GM19099 (cell line): ENCODE measurements around the gene C20orf204.

ENCODE experiments used
- POLR2A ChIP-seq: IDR thresholded peaks from 3 replicates; pipeline ENCODE4 v1.6.1; 2011; ENCODE audit warnings: low read depth; ENCODE audit not compliant: insufficient read length; ENCODE audit errors: extremely low read depth

C20orf204 gene

GRCh38 chr20:64035933-64036345 is at the start of gene C20orf204:
TSS of gene C20orf204 (plus strand) at chr20:64036182. CDS start at chr20:64036324, 142 bp downstream.
- TF ChIP-seq POLR2A: peak; percentile 0

- no peak for TF ChIP-seq POLR2A
Observed at GRCh38 chr20:64000906-64001305, 35.1 kb upstream of the C20orf204 start.

- no peak for TF ChIP-seq POLR2A
Observed at GRCh38 chr20:64001607-64002011, 34.4 kb upstream of the C20orf204 start.

- TF ChIP-seq POLR2A: no peak
Observed at GRCh38 chr20:64003960-64004725, 31.8 kb upstream of the C20orf204 start.

- no peak for TF ChIP-seq POLR2A
Observed at GRCh38 chr20:64005394-64005793, 30.6 kb upstream of the C20orf204 start.

- TF ChIP-seq POLR2A: no peak
Observed at GRCh38 chr20:64006490-64006889, 29.5 kb upstream of the C20orf204 start.

- TF ChIP-seq POLR2A: no peak
Observed at GRCh38 chr20:64006902-64007301, 29.1 kb upstream of the C20orf204 start.

- no peak for TF ChIP-seq POLR2A
Observed at GRCh38 chr20:64009811-64010387, 26.1 kb upstream of the C20orf204 start.

- TF ChIP-seq POLR2A: no peak
Observed at GRCh38 chr20:64010711-64011237, 25.2 kb upstream of the C20orf204 start.

- no peak for TF ChIP-seq POLR2A
Observed at GRCh38 chr20:64011366-64011779, 24.6 kb upstream of the C20orf204 start.

- no peak for TF ChIP-seq POLR2A
Observed at GRCh38 chr20:64015635-64016034, 20.3 kb upstream of the C20orf204 start.

- TF ChIP-seq POLR2A: no peak
Observed at GRCh38 chr20:64021124-64021975, 14.6 kb upstream of the C20orf204 start.

- no peak for TF ChIP-seq POLR2A
Observed at GRCh38 chr20:64022671-64023360, 13.2 kb upstream of the C20orf204 start.

GRCh38 chr20:64023361-64024140 is 12.4 kb upstream of the C20orf204 start:
- no peak for TF ChIP-seq POLR2A
